Middle frontal gyrus (tissue), 1 donor: ENCODE results near the gene UAP1L1.
"Not testable (repeated sequence)": the region's sequence is repeated elsewhere in the genome, so short reads cannot be mapped to it uniquely, and the experiment has no call there.

Source experiments
- DNase-seq: peaks from one replicate; pipeline ENCODE4 v3.0.0-alpha.2; 2015; ENCODE audit warnings: low spot score; ENCODE audit errors: extremely low spot score

Gene UAP1L1

GRCh38 chr9:137077010-137077747 lies at the start of gene UAP1L1:
UAP1L1 (plus strand) TSS chr9:137077517; CDS start chr9:137077533, 16 bp downstream.
- peak; percentile 65 for DNase-seq

- peak; percentile 69 for DNase-seq
Observed at GRCh38 chr9:137028263-137029057, 48.9 kb upstream of the UAP1L1 start.

- no peak for DNase-seq
Observed at GRCh38 chr9:137029058-137029936, 48.0 kb upstream of the UAP1L1 start.

GRCh38 chr9:137030006-137030405 lies 47.3 kb upstream of the UAP1L1 start:
- no peak for DNase-seq

- DNase-seq: no peak
Observed at GRCh38 chr9:137030538-137031527, 46.5 kb upstream of the UAP1L1 start.

GRCh38 chr9:137031904-137032640 lies 45.2 kb upstream of the UAP1L1 start, which contains the start of gene FUT7:
FUT7 (minus strand) TSS chr9:137032088; CDS start chr9:137031991, 97 bp downstream.
- no peak for DNase-seq

GRCh38 chr9:137032858-137033257 lies 44.5 kb upstream of the UAP1L1 start:
- DNase-seq: no peak

- not testable (repeated sequence) for DNase-seq
Observed at GRCh38 chr9:137033481-137033880, 43.8 kb upstream of the UAP1L1 start.

- no peak for DNase-seq
Observed at GRCh38 chr9:137034039-137034708, 43.1 kb upstream of the UAP1L1 start.

- DNase-seq: peak; percentile 83
Observed at GRCh38 chr9:137034709-137035506, 42.4 kb upstream of the UAP1L1 start.

GRCh38 chr9:137035507-137035834 lies 41.8 kb upstream of the UAP1L1 start:
- DNase-seq: no peak

- DNase-seq: no peak
Observed at GRCh38 chr9:137035937-137036336, 41.4 kb upstream of the UAP1L1 start.

GRCh38 chr9:137037035-137037434 lies 40.3 kb upstream of the UAP1L1 start:
- no peak for DNase-seq

GRCh38 chr9:137037483-137037882 lies 39.8 kb upstream of the UAP1L1 start:
- DNase-seq: no peak

- no peak for DNase-seq
Observed at GRCh38 chr9:137038916-137039315, 38.4 kb upstream of the UAP1L1 start.

- no peak for DNase-seq
Observed at GRCh38 chr9:137039611-137040366, 37.5 kb upstream of the UAP1L1 start.

GRCh38 chr9:137040568-137040967 lies 36.7 kb upstream of the UAP1L1 start:
- no peak for DNase-seq

GRCh38 chr9:137041124-137041523 lies 36.2 kb upstream of the UAP1L1 start:
- no peak for DNase-seq
